HL-60 (cell line): Measurements from ENCODE around the gene MAP7.

Experiments used
- GABPA ChIP-seq: IDR thresholded peaks from 2 replicates; pipeline ENCODE4 v1.6.1; 2012; ENCODE audit warnings: low read depth
- POLR2AphosphoS5 ChIP-seq: IDR thresholded peaks from 2 replicates; pipeline ENCODE4 v1.6.1; 2012; ENCODE audit warnings: low read depth
- REST ChIP-seq: IDR thresholded peaks from 2 replicates; pipeline ENCODE4 v1.6.1; 2012; ENCODE audit warnings: low read depth; ENCODE audit not compliant: insufficient replicate concordance
- SPI1 ChIP-seq: IDR thresholded peaks from 2 replicates; pipeline ENCODE4 v1.6.1; 2012; ENCODE audit warnings: low read depth, mild to moderate bottlenecking, borderline replicate concordance
- TF ChIP-seq, protein P1 (sequence below): IDR thresholded peaks from one replicate; pipeline ENCODE4 v1.5.1; 2011; ENCODE audit warnings: low read length, control low read depth, inconsistent platforms; ENCODE audit not compliant: insufficient read depth

GRCh38 chr6:136517582-136517981 lies 32.6 kb downstream of the MAP7 start:
- TF ChIP-seq, protein P1, sequence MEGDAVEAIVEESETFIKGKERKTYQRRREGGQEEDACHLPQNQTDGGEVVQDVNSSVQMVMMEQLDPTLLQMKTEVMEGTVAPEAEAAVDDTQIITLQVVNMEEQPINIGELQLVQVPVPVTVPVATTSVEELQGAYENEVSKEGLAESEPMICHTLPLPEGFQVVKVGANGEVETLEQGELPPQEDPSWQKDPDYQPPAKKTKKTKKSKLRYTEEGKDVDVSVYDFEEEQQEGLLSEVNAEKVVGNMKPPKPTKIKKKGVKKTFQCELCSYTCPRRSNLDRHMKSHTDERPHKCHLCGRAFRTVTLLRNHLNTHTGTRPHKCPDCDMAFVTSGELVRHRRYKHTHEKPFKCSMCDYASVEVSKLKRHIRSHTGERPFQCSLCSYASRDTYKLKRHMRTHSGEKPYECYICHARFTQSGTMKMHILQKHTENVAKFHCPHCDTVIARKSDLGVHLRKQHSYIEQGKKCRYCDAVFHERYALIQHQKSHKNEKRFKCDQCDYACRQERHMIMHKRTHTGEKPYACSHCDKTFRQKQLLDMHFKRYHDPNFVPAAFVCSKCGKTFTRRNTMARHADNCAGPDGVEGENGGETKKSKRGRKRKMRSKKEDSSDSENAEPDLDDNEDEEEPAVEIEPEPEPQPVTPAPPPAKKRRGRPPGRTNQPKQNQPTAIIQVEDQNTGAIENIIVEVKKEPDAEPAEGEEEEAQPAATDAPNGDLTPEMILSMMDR: no peak
- TF ChIP-seq REST (no peak), POLR2AphosphoS5 (no peak), GABPA (no peak), SPI1 (no peak)
